Loucy (cell line): ENCODE results near the gene BDP1.

Experiments used
- CTCF ChIP-seq: fragments of 200-600 bp; sonication (generic); conservative IDR thresholded peaks from 2 replicates; pipeline ENCODE4 v1.5.1; 2014; ENCODE audit warnings: mild to moderate bottlenecking, antibody characterized with exemption, low read length
- EZH2phosphoT487 ChIP-seq: fragments of 200-600 bp; IDR thresholded peaks from 2 replicates; pipeline ENCODE4 v1.6.1; 2018; ENCODE audit warnings: antibody characterized with exemption, mild to moderate bottlenecking, moderate library complexity, borderline replicate concordance

DNA sequence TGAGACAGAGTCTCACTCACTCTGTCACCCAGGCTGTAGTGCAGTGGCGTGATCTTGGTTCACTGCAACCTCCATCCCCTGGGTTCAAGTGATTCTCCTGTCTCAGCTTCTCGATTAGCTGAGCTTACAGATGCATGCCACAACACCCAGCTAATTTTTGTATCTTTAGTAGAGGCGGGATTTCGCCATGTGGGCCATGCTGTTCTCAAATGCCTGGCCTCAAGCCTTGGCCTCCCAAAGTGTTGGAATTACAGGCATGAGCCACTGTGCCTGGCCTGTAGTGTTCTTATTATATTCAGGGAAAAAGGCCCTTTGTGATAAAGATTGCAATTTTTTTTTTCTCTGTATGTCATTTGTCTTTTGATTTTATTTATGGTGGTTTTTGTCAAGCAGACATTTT is 107.7 kb downstream of the BDP1 start:
- TF ChIP-seq CTCF (no peak), EZH2phosphoT487 (no peak)
